HG03139 (cell line): ENCODE results near the gene TBC1D17.
A peak's percentile ranks its signal among the peaks of the same experiment; 100 is the strongest.
"Not testable (repeated sequence)": the region's sequence is repeated elsewhere in the genome, so short reads cannot be mapped to it uniquely, and the experiment has no call there.

Experiments
- ATAC-seq: cut with Tn5 transposase; IDR thresholded peaks from one replicate; pipeline ENCODE4 v1.9.1; 2021; ENCODE audit not compliant: unreplicated experiment

Gene TBC1D17

DNA sequence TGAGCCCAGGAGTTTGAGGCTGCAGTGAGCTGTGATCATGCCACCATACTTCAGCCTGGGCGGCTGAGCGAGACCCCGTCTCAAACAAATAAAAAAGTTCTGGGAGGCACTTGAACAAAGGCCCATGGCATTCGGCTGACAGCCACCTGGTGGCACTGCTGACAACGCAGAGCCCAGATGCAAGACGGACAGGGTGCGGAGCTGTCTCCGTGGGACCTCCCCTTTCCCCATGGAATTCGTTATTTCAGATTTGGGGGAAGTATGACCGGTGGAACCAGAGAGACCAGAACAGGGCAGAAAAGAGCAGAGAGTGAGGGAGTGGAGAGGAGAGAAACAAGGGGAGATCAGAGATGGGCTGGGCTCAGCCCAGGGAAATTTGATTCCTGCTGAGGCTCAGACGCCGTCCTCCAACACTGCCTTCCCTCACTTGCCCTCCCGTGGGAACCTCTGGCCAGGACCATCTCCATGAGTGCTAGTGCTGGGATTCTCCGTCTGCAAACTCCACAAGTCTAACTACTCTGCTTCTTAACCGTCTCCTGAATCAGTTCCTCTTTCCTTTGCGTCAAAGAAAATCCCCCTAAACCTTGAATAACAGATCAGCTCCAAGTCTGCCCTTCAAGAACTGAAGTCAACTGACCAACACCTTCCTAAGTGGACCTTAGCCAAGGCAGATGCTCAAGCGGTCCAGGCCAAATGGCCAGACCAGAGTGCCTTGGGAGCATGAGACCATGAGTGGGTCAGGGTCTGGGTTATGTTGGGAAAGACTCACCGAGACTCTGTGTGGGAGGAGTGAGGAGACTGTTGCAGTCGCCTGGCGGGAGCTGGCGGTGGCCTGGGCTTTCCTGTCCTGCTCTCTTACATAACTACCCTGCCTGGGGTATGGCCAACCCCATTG is 39.6 kb downstream of the TBC1D17 start:
- ATAC-seq = no peak

DNA sequence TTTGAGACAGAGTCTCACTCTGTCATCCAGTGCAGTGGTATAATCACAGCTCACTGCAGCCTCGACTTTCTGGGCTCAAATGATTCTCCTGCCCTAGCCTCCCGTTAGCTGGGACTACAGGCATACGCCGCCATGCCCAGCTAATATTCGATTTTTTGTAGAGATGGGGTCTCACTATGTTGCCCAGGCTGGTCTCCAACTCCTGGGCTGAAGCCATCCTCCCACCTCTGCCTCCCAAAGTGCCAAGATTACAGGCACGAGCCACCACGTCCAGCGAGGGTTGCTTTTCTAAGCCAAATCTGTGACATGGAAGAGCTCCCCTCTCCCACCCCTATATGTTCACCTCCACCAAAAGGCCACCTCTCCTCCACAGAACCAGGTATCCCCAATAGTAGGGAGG is 40.6 kb downstream of the TBC1D17 start:
- ATAC-seq = no peak

DNA sequence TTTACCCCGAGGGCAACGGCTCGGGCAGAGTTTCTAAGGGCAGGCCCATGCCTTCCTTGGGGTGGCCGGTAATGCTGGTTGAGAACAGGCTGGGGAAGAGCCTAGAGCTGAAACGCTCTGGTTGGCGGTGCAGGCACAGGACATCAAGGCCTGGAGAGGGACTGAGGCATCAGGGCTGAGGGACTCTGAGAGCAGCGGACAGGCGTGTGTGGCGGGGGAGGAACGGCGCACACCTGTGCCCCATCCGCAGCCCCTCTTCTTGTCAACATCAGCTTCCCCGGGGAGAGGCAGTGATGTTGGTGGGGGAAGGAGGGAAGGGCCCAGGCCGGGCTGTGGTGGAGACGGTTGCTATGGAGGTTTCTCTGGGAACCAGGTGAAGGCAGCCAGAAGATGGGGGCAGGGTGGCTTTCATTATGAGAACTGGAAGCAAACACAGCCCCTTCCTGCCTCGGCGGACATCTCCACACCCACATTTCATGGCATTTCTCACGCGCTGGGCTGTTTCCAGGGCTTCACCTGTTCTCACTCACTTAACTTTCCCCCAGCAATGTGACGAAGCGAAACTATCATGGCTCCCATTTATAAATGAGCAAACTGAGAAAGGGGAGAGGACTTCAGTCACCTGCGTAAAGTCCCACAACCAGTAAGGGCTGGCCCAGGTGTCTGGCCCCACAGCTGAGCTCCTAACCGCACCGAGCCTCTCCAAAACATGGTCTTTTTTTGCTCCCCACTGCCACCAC is 43.3 kb downstream of the TBC1D17 start:
- no peak for ATAC-seq

DNA sequence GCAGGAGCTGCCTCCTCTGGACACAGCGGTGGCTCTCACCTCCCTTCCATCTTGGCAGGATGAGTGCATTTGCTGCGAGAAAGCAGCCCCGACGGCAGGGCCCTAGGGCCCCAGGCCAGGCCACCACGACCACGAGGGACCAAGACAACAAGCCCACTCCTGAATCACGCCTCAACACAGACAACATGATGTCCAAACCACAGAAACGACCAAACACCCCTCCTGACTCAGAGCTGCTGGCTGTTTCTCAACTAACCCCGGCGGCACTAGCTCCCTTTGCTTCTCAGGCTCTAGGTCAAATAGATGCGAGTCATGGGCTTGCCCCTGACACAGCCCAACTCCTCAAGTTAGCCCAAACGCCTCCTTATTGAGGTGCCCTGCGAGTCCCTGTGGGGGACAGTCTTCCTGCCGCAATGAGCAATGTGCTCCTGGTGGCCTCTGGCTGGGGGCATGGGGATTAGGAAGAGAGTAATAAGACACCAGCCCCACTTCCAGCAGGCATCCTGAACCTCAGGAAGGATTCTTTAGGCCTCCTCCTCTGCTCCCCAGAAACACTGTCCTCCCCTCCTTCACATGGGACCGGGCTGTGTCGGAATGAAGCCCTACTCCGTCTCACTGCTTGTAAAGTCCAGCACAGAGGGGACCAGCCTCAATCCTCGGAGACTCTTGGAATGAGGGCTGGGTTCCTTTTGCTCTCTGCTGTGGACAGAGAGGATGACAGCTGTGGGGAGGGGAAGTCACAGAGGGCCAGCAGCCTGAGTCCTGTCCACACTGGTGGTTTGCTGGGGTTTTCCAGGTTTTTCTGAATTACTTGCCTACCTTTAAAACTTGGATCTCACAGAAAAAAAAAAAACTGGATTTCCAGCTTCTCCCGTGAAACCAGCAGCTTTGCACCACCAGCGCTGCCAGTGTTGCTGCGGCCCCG is 44.6 kb downstream of the TBC1D17 start:
- no peak for ATAC-seq

DNA sequence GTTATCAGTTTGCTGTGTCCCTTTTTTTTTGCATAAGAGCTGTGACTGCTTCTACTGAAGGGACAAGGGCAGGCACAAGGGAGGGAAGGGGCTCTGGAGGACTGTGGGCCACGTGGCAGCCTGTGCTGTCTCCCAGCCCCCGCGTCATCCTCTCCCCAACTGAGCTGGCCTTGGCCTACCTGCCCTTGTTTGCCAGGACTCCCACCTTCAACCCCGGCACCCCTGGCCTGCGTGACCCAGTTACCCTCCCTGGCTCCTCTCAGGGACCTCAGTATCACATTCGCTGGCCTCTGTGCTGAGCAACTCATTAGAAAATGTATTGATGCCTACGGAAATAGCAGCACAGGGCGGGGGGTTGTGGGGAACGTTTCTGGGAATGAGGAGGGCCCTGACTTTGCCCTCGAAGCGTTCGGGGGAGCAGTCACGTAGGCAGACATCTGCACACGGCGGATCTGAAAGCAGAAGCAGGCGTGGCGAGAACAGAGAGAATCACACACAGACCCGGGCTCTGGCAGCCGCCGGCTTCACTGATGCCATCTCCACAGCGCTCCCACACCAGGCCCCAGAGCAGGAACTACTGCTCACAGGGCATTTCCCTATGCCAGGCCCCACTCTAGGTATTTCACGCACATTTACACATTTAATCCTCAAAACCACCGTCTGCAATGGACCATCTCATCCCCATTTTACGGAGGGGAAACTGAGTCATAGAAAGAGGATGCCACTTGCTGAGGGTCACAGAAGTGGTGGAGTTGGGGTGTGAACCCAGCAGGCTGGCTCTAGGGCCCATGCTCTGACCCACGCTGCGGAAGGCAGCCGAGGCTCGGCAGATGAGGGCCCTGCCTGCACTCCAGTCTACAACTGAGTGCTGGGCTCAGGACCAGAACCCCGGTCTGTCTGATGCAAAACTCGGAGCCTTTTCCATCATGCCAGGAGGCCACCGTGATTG is 45.8 kb downstream of the TBC1D17 start:
- no peak for ATAC-seq

DNA sequence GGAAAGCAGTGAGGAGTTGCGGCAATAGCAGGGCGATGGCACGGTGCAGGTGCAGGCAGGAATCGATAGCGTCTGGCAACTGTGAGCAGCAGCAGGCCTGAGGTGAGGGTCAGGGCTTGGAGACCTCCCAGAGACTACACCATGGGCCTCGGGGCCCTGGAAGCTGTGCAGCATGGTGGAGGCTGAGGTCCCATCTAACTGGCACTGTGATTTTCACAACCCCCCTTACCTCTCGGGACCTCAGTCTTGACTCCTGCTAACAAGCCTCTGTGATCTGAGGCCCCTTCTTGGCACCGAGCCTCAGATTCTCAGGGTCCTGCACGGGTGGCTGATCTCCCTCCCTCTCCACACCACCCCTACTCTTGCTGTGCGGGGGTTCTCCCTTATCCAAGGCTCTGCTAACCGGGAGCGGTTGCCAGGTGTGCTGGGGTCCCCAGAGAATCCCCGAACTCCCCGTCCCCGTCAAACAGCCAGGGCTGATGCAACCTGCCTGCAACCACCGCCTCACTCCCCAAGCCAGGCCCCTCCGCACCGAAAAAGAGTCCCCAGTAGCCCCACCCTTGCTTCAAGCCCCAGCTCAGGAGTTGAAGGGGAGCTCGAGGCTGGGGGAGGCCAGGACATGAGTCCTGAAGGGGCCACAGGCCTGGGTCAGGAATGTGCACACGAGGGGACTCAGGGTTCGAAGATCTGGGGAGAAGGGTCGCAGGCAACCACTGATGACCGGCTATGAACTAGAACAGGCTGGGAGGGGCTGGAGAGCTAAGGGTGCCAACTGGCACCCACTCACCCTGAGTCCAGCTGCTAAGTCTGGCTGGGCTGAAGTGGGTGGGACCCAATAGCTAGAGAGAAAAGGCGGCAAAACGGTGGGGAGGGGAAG is 46.7 kb downstream of the TBC1D17 start:
- ATAC-seq = no peak

DNA sequence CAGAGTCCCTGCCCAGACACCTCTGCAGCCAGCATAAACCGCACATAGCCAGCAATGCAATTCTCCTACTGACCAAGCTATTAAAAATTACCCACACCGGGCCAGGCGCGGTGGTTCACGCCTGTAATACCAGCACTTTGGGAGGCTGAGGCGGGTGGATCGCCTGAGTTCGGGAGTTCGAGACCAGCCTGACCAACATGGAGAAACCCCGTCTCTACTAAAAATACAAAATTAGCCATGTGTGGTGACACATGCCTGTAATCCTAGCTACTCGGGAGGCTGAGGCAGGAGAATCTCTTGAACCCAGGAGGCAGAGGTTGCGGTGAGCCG is 47.3 kb downstream of the TBC1D17 start:
- ATAC-seq = not testable (repeated sequence)

DNA sequence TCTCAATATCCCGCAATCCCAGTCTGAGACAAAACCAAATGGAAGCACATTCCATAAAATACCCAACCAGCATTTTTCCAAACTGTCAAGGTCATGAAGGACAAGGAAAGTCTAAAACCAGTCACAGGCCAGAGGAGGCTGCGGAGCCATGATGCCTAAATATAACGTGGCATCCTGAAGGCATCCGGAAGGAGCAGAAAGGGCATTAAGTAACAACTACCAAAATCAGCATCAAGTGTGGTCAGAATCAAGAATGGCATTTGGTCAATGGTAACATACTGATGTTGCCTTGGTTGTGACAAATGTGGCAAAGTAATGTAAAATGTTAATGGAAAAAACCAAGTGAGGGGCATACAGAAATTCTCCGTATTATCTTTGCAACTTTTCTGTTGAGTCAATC is 48.0 kb downstream of the TBC1D17 start:
- no peak for ATAC-seq

DNA sequence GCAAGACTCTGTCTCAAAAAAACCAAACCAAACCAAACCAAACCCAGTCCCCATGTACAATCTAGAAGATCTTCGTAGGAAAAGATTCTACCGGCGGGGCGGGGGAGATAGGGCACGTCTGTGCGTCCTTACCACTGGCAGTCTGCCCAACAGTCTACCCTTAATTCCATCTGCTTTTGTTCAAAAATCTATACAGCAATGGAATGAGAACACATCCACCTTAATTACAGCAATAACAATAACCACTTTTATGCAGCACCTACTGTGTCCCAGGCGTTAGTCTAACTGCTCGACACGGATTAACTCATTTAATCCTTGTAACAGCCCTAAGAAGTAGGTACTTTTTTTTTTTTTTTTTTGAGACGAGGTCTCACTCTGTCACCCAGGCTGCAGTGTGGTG is 49.0 kb downstream of the TBC1D17 start:
- ATAC-seq = no peak

DNA sequence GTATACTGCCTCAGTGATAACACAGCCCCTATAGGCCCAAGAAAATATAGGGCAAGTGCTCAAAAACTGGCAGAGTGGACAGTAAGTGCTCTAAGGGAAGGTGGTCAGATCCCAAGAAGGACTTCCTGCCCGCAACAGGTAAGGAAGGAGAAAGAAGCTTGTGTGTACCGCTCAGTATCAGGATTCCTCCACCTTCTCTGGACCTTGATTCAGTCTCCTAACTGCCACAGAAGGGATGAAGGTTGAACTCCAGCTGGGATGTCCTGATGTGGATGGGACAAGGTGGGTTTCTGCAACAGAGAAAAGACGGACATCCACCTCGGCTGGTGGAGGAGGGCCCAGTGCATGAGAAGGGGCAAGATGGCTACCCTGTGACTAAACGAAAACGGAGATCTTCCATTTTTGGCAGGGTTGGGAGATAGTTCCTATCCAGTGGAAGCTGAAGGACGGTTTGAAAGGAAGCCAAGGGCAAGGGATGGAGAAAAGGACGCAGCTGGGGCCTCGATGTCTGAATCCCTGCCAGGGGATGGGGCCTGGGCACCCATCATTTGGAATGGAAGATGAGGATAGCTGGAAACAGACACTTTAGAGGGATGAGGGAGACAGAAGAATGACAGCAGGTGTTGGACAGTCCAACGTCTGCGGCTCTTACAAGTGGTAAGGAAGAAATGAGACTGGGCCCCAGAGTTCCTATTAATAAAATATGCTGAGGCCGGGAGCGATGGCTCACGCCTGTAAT is 50.2 kb downstream of the TBC1D17 start:
- no peak for ATAC-seq

DNA sequence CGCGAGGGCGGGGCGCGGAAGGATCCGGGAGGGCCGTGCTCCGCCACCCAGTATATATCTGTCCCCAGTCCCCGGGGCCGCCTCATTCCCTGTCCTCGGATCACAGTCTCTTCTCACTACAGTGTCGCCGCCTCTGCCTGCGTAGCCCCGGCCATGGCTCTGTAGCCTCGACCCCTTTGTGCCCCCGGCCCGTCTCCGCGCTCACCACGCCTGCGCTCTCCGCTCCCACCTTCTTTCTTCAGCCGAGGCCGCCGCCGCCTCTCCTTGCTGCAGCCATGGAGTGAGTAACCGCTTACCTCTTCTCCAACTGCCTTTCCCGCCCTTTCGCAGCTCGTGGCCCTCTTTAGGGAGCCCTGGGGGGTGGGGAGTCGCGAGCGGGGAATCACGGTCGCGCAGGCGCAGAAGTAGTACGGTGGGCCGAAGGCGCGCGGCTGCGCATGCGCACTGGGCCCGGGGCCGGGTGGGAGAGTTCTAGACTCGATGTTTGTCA is 51.7 kb downstream of the TBC1D17 start, which contains the start of the genes ATF5 and NUP62:
Gene ATF5, plus strand, starts transcription at position 85 of the 490 bp plus-strand sequence. CDS start 1,646 bp downstream, outside the sequence.
Gene NUP62, minus strand, starts transcription at position 384 of the 490 bp plus-strand sequence. CDS start 19,697 bp downstream, outside the sequence.
- ATAC-seq = peak; percentile 37

DNA sequence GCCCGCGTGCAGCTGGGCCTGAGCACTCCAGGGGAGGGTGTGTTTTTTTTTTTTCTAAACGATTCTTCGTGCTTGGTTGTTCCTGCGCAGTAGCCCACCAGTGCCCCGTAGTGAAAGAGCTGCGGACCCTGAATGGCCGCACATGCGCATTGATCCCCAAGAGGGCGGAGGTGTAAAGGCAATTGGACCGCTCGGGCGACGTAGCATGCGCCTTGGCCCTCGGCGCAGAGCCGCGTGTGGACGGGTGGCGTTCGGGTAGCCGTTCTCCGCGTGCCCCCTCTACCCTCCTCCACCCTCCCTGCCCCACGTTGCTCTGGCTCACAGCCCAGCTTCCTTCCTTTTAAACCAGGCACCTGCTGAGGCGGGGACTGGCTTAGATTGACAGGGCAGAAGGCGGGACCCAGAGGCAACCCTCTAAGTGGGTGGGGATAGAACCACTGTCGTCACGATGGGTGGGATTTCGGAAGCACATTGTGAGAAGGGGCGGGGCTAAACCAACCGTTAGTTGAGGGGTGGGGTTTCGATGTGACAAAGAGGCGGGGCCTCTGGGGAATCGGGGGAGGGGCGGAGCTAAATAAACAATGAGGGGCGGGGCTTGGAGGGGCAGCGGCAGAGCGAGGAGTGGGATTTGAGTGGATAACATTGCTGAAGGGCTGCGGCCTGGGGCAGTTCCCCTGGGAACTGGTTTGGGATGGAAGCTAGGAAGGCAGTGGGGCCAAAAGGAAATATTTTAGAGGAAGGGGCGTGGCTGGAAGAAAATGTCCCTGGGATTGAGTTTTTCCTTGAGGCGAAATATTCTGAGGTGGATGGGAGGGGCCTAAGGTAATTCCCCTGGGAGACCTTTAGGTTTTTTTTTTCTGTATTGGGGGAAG is 52.3 kb downstream of the TBC1D17 start:
- peak; percentile 68 for ATAC-seq

DNA sequence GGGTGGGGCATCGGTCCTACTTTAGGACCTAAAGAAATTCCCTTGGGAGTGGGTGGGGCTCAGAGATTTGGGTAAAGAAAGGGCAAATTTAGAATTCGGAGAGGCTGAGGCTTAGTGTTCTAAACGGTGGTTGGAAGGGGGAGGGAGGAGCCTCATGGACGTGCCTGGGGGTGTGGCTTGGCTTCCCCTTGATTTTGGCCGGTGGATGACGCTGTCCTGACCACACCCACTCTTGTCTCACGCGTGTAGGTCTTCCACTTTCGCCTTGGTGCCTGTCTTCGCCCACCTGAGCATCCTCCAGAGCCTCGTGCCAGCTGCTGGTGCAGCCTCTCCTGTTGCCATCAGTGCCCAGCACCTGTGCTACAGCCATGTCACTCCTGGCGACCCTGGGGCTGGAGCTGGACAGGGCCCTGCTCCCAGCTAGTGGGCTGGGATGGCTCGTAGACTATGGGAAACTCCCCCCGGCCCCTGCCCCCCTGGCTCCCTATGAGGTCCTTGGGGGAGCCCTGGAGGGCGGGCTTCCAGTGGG is 53.0 kb downstream of the TBC1D17 start:
- no peak for ATAC-seq

DNA sequence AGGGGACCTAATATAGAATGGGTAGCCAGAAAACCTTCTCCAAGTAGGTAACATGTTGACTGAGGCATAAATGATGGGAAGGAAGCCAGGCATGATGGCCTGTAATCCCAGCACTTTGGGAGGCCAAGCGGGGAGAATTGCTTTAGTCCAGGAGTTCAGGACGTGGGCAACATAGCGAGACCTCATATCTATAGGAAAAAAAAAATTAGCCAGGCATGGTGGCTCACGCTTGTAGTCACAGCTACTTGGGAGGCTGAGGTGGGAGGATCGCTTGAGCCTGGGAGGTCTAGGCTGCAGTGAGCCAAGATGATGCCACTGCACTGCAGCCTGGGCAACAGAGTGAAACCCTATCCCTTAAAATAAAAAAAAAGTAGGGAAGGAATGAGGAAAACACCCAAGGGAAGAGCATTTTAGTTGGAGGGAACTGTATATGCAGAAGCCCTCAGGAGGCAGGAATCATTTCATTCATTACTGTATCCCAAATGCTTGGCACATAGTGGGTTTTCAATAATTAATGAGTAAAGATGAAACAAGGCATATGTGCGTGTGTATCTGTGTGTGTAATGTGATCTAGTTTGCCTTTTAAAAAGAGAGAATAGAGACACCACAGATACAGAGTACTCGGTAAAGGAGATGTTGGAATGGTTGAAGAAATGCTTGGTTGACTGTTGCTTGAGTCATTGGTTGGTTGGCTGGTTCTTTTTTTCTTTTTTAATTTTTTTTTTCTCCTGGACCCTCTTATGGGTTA is 54.0 kb downstream of the TBC1D17 start:
- ATAC-seq = no peak

DNA sequence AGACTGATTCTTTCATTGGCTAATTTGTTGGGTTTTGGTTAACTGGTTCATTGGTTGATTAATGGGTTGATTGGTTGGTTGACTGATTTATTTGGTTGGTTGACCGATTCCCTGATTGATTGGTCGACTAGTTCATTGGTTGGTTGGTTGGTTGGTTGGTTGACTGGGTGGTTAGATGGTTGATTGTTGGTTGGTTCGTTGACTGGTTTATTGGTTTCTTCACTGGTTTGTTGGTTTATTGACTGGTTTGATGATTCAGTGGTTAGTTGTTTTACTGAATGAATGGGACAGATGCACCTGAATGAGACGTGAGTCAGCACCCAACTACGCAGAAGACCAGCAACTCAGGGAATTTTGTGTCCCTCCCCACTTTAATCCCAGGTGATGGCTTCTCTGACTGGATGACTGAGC is 54.5 kb downstream of the TBC1D17 start:
- ATAC-seq = no peak

DNA sequence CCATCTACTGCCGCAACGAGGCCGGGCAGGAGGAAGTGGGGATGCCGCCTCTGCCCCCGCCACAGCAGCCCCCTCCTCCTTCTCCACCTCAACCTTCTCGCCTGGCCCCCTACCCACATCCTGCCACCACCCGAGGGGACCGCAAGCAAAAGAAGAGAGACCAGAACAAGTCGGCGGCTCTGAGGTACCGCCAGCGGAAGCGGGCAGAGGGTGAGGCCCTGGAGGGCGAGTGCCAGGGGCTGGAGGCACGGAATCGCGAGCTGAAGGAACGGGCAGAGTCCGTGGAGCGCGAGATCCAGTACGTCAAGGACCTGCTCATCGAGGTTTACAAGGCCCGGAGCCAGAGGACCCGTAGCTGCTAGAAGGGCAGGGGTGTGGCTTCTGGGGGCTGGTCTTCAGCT is 55.2 kb downstream of the TBC1D17 start:
- ATAC-seq = no peak
